CD8-positive, alpha-beta memory T cell (primary cell): ENCODE data around the gene RBP5. TPM values are rescaled to one million over a fixed set of nuclear protein-coding genes. Genes with fewer than 3 reads are reported as not detected.

ENCODE experiments used
- CTCF ChIA-PET: fragments of 350-600 bp; sonication (Branson Sonifier 250); formaldehyde crosslinking; loops from one replicate; lab custom pipeline; 2021; ENCODE audit warnings: antibody characterized with exemption; lab: Charles Lee
- POLR2A ChIA-PET: fragments of 350-600 bp; sonication (Branson Sonifier 250); formaldehyde crosslinking; loops from one replicate; lab custom pipeline; 2021; ENCODE audit warnings: antibody characterized with exemption; lab: Charles Lee
- DNase-seq, 5 donors: peaks; one replicate each; pipeline versions ENCODE4 v3.0.0 to v3.0.0-alpha.2; 2020 to 2022; ENCODE audit warnings: mixed read lengths in 1 of 5
- H3K27ac ChIP-seq: one replicate; pipeline ENCODE4 v1.7.0; 2013; ENCODE audit warnings: low read depth, mild to moderate bottlenecking, low read length, moderate library complexity
- H3K27me3 ChIP-seq: 2 replicates; pipeline ENCODE4 v1.7.0; 2013; ENCODE audit warnings: low read length, mild to moderate bottlenecking; ENCODE audit not compliant: insufficient read depth, poor library complexity, severe bottlenecking
- H3K36me3 ChIP-seq: 2 replicates; pipeline ENCODE4 v1.7.0; 2013; ENCODE audit warnings: mild to moderate bottlenecking, low read length, moderate library complexity; ENCODE audit not compliant: insufficient read depth
- H3K4me1 ChIP-seq: 2 replicates; pipeline ENCODE4 v1.7.0; 2013; ENCODE audit warnings: mild to moderate bottlenecking, low read length, moderate library complexity; ENCODE audit not compliant: insufficient read depth
- H3K4me3 ChIP-seq: 2 replicates; pipeline ENCODE4 v1.7.0; 2013; ENCODE audit warnings: mild to moderate bottlenecking, low read length
- H3K9me3 ChIP-seq: 2 replicates; pipeline ENCODE4 v1.7.0; 2013; ENCODE audit warnings: mild to moderate bottlenecking, low read length
- H3K27ac Mint-ChIP-seq, 8 donors: one replicate each; pipeline ENCODE4 v1.8.0; 2020 to 2021; ENCODE audit warnings: mixed read lengths in 8 of 8, mild to moderate bottlenecking in 6 of 8, inconsistent platforms in 3 of 8, moderate library complexity in 3 of 8
- H3K27me3 Mint-ChIP-seq, 2 donors: one replicate each; pipeline ENCODE4 v1.8.0; 2020 to 2021; ENCODE audit warnings: mixed read lengths in 2 of 2, mild to moderate bottlenecking in 1 of 2, moderate library complexity in 1 of 2
- H3K36me3 Mint-ChIP-seq, 3 donors: one replicate each; pipeline ENCODE4 v1.8.0; 2020 to 2021; ENCODE audit warnings: mixed read lengths in 3 of 3, inconsistent platforms in 1 of 3, mild to moderate bottlenecking in 1 of 3
- H3K4me1 Mint-ChIP-seq, 3 donors: one replicate each; pipeline ENCODE4 v1.8.0; 2020 to 2021; ENCODE audit warnings: mixed read lengths in 3 of 3, inconsistent platforms in 1 of 3, mild to moderate bottlenecking in 1 of 3
- H3K4me3 Mint-ChIP-seq, 7 donors: one replicate each; pipeline ENCODE4 v1.8.0; 2020 to 2021; ENCODE audit warnings: mixed read lengths in 7 of 7, mild to moderate bottlenecking in 6 of 7, moderate library complexity in 4 of 7, inconsistent platforms in 2 of 7
- H3K9me3 Mint-ChIP-seq, 5 donors: one replicate each; pipeline ENCODE4 v1.8.0; 2020 to 2022; ENCODE audit warnings: mixed read lengths in 5 of 5, mild to moderate bottlenecking in 3 of 5, moderate library complexity in 2 of 5, inconsistent platforms in 1 of 5
- polyA plus RNA-seq: library from polyadenylated mRNA; unstranded; fragments of 300-500 nt; fragmentation: Illumina TruSeq; gene quantifications from one replicate; pipeline ENCODE4 v1.2.3, GENCODE V29; 2021
- total RNA-seq, 2 experiments: library from RNA; stranded (reverse); gene quantifications; one replicate each; pipeline ENCODE4 v1.2.3, GENCODE V29; 2021

The RBP5 gene
- total and polyA plus RNA-seq, 3 experiments from 2014 or later: 0.31 TPM; not detected in 2

DNA sequence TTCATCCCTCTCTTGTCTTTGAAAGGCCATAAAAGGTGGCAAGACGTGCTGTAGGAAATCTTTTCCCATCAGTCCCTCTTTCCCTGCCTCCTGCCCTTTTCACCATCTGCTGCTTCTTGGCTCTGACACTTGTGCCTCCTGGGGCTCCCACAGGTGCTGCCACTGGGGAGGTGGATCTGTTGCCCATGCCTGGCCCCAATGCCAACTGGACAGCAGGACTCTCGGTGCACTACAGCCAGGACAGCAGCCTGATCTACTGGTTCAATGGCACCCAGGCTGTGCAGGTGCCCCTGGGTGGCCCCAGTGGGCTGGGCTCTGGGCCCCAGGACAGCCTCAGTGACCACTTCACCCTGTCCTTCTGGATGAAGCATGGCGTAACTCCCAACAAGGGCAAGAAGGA lies 8.0 kb upstream of the RBP5 start:
- Histone ChIP-seq H3K4me3 (no peak overlapping the region), H3K9me3 (no peaks in the 10 kb centered on the region), H3K27me3 (no peaks in the 10 kb centered on the region), H3K27ac (no peak overlapping the region), H3K4me1 (peaks cover 3% of the 10 kb centered on the region), H3K36me3 (no peaks in the 10 kb centered on the region)
- no peaks in the 10 kb centered on the region for H3K9me3 Mint-ChIP-seq
- no peak overlapping the region for H3K27ac Mint-ChIP-seq
- peaks cover 5 to 89% (median 32%) of the 10 kb centered on the region in 3 donors for H3K36me3 Mint-ChIP-seq
- H3K4me1 Mint-ChIP-seq: peaks cover 11 to 19% (median 16%) of the 10 kb centered on the region in 3 donors
- POLR2A ChIA-PET: no interaction called here
- no peak for DNase-seq
- H3K27me3 Mint-ChIP-seq: no peaks in the 10 kb centered on the region
- CTCF ChIA-PET: no interaction called here
- no peak overlapping the region for H3K4me3 Mint-ChIP-seq

DNA sequence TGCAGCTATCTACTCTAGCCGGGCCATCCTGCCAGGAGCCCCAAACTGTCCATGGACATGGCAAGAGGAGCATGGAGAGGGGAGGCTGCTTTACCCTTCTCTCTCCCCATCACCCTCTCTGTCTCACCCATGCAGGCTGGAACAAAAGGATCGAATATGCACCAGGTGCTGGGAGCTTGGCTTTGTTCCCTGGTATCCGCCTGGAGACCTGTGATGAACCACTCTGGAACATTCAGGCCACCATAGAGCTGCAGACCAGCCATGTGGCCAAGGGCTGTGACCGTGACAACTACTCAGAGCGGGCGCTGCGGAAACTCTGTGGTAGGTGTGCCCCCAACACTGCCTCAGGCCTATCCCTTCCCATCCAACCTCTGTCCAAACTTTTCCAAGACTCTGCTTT lies 7.4 kb upstream of the RBP5 start:
- peaks cover 9% of the 10 kb centered on the region for H3K4me1 ChIP-seq
- no peaks in the 10 kb centered on the region for H3K36me3 ChIP-seq
- H3K27ac Mint-ChIP-seq: no peak overlapping the region
- peaks cover 17 to 24% (median 22%) of the 10 kb centered on the region in 3 donors for H3K4me1 Mint-ChIP-seq
- H3K9me3 ChIP-seq: no peaks in the 10 kb centered on the region
- no peak overlapping the region for H3K4me3 Mint-ChIP-seq
- H3K27ac ChIP-seq: no peak overlapping the region
- CTCF ChIA-PET: no interaction called here
- no peaks in the 10 kb centered on the region for H3K27me3 ChIP-seq
- no peaks in the 10 kb centered on the region for H3K27me3 Mint-ChIP-seq
- DNase-seq: no peak
- no peak overlapping the region for H3K4me3 ChIP-seq
- H3K9me3 Mint-ChIP-seq: no peaks in the 10 kb centered on the region
- H3K36me3 Mint-ChIP-seq: peaks cover 5 to 83% (median 29%) of the 10 kb centered on the region in 3 donors
- POLR2A ChIA-PET: no interaction called here

DNA sequence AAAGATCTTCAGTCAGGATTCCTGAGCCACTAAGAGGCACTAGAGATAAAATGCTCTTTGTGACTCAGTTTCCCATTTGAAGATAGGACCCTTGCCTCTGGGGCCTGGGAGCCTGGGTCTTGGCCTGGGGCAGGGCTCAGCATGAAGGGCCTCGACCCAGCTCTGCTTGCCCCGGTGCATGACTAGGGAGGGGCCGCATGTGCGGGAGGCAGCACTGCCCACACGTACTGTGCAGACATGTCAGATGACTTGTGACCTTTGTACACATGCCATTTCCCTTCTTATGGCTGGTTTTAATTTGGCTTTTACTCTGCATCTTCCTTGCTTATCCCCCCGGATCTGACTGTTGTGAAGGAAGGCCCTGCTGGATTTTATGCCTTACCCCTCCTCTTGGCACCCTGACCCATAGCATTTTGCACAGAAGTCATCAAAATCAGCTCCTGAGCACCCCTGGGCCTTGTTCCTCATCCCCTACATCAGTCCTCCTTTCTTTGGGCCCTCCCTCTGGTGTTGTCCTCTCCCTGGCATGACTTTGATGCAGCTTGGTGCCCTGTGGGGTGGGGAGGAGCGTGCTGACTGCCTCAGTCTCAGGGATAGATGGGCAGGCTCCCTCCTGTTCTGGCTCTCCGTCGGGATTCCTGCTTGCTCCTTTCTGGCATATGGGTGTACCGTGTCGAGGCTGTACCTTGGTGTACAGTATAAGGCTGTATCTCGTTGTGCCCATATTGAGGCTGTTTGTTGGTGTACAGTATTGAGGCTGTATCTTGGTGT lies 5.9 kb upstream of the RBP5 start:
- no peaks in the 10 kb centered on the region for H3K9me3 Mint-ChIP-seq
- no peaks in the 10 kb centered on the region for H3K36me3 ChIP-seq
- ChIA-PET POLR2A (no interaction called here), CTCF (interaction anchor here (1.2 kb wide), 1 partner anchor 11 kb away, joined by 4 read pairs; no protein-coding TSS in a partner anchor)
- peak overlapping the region in 1 of 7 donors; percentile 25 for H3K4me3 Mint-ChIP-seq
- peaks cover 5 to 77% (median 26%) of the 10 kb centered on the region in 3 donors for H3K36me3 Mint-ChIP-seq
- H3K4me3 ChIP-seq: no peak overlapping the region
- no peaks in the 10 kb centered on the region for H3K27me3 Mint-ChIP-seq
- peaks cover 11% of the 10 kb centered on the region for H3K4me1 ChIP-seq
- H3K4me1 Mint-ChIP-seq: peaks cover 23 to 28% (median 27%) of the 10 kb centered on the region in 3 donors
- DNase-seq: no peak
- no peaks in the 10 kb centered on the region for H3K27me3 ChIP-seq
- H3K27ac ChIP-seq: no peak overlapping the region
- peak overlapping the region in 5 of 8 donors; percentile 8 to 70 (median 58) for H3K27ac Mint-ChIP-seq
- no peaks in the 10 kb centered on the region for H3K9me3 ChIP-seq

DNA sequence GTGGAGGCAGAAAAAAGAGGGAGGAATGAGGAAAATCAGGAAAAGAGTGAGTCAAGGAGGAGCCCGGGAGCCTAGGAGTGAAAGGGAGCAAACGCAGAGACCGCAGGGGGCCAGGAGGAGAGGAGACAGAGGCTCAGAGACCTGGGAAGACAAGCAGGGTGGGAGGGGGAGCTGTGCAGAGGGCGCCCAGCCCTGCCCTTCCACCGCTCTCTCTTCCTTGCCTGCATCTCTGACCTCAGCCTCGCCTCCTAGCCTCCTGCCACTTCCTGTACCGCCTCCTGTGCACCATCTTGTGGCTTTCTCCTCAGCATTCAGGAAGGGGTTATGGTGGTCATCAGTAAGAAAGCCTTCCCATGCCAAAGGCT lies 2.8 kb upstream of the RBP5 start:
- no peaks in the 10 kb centered on the region for H3K36me3 ChIP-seq
- no peaks in the 10 kb centered on the region for H3K9me3 ChIP-seq
- peaks cover 17% of the 10 kb centered on the region for H3K4me1 ChIP-seq
- H3K27me3 ChIP-seq: no peaks in the 10 kb centered on the region
- peak overlapping the region; percentile 93 to 98 (median 98) for H3K27ac Mint-ChIP-seq
- peak overlapping the region; percentile 85 for H3K27ac ChIP-seq
- CTCF ChIA-PET: interaction anchor here (1.0 to 1.1 kb wide), 2 partner anchors 9 to 24 kb away, joined by 3 to 4 read pairs; no protein-coding TSS in a partner anchor
- H3K4me3 ChIP-seq: peak overlapping the region; percentile 70
- H3K36me3 Mint-ChIP-seq: peaks cover 0 to 49% (median 12%) of the 10 kb centered on the region in 3 donors
- H3K4me1 Mint-ChIP-seq: peaks cover 30 to 44% (median 35%) of the 10 kb centered on the region in 3 donors
- no peaks in the 10 kb centered on the region for H3K9me3 Mint-ChIP-seq
- H3K4me3 Mint-ChIP-seq: peak overlapping the region; percentile 88 to 99 (median 97)
- no peaks in the 10 kb centered on the region for H3K27me3 Mint-ChIP-seq
- POLR2A ChIA-PET: interaction anchor here (1.3 kb wide), 1 partner anchor 217 kb away, joined by 7 read pairs; no protein-coding TSS in a partner anchor
- peak in 2 of 5 donors; percentile 19 to 58 for DNase-seq

DNA sequence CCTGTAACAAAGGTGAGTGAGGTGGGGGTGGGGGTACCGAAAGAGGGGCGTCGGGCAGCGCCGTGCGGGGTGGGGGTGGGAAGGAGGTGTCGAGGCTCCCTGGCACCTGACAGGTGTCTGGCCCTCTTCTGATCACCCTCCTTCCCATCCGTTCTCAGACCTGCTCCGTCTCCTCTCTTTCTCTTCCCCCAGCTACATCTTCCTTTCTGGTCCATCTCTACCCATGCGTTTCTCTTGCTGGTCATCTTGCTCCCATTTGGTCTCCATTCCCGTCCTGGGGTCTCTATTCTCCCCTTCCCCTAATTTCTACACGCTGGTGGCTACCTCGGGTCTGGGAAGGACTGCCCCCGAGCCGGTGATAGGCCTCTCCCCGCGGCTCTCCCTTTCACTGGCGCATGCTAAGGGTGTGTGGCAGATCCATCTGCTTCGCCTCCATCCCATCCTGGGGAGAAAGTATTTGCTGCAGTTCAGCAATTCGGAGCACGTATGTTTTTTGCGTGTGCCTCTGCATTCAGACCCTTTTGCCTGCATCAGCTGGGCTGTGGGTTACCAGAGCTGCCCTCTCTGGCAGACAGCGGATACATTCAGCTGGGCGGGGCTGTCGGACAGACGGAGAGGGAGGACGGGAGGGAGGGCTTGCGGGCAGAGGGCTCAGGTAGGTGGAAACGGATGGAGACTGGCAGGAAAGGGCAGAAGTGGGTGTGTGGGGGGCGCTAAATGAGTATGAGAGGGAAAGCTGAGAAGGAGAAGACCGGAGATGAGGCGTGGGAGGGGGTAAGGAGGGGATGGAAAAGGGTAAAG lies 2.2 kb upstream of the RBP5 start:
- Histone ChIP-seq H3K27me3 (no peaks in the 10 kb centered on the region), H3K36me3 (no peaks in the 10 kb centered on the region), H3K27ac (peak overlapping the region; percentile 85), H3K9me3 (no peaks in the 10 kb centered on the region), H3K4me3 (peak overlapping the region; percentile 70), H3K4me1 (peaks cover 17% of the 10 kb centered on the region)
- peak overlapping the region; percentile 88 to 99 (median 97) for H3K4me3 Mint-ChIP-seq
- ChIA-PET POLR2A (interaction anchor here (1.3 kb wide), 2 partner anchors 17 to 217 kb away, joined by 6 to 7 read pairs; no protein-coding TSS in a partner anchor), CTCF (interaction anchor here (1.0 to 1.3 kb wide), 4 partner anchors 10 to 258 kb away, joined by 3 to 4 read pairs (median 4); partner anchors contain the start of genes C1RL and SPSB2)
- peak; percentile 29 to 66 (median 43) for DNase-seq
- no peaks in the 10 kb centered on the region for H3K9me3 Mint-ChIP-seq
- peaks cover 0 to 43% (median 10%) of the 10 kb centered on the region in 3 donors for H3K36me3 Mint-ChIP-seq
- peaks cover 30 to 44% (median 35%) of the 10 kb centered on the region in 3 donors for H3K4me1 Mint-ChIP-seq
- peak overlapping the region; percentile 93 to 98 (median 98) for H3K27ac Mint-ChIP-seq
- H3K27me3 Mint-ChIP-seq: no peaks in the 10 kb centered on the region

DNA sequence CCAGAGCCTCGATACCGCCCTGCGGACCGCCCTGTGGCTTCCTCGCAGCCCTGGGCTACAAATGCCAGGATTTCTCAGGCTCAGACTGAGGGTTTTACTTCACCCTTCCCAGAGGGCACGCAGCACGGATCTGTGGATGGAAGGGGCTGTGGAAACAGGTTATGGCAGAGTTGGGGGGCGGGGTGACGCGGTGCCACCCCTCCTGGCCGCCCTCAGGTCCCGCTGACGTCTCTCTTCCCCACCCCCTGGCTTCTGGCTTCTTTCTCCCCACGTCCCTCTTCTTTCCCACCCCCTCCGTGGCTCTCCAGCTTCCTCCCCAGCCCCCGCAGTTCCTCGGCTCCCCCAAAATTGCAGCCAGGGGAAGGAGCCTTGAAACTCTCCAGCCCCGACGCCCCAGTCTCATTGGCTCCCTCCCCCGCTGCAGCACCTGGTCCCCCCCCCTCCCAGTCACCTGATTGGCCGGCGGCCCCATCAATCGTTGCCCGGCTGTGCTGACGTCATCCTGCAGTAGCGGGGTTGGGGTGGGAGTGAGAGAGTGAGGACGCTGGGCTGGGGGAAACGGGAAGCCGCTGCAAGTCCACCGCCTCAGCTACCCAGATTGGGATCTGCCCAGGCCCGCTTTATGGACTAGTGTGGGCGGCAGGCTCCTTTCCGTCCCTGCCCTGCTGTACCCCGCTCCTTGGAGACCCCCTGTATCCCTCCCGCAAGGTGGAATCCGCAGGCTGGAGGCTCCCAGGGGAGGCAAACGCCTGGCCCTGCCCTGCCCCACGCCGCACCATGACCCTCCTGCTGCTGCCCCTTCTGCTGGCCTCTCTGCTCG lies 1.4 kb upstream of the RBP5 start, which contains the start of gene CLSTN3:
Gene CLSTN3 (plus strand): TSS at position 500 of the 820 bp plus-strand sequence. CDS start 278 bp downstream, at position 778.
- Mint-ChIP-seq H3K4me3 (peak within 1 kb of the TSS; percentile 88 to 99 (median 97)), H3K9me3 (no peaks in the 10 kb centered on the region), H3K4me1 (peaks cover 30 to 44% (median 35%) of the 10 kb centered on the region in 3 donors), H3K36me3 (peaks cover 0 to 35% (median 6%) of the 10 kb centered on the region in 3 donors), H3K27me3 (no peaks in the 10 kb centered on the region), H3K27ac (peak within 1 kb of the TSS; percentile 93 to 98 (median 98))
- Histone ChIP-seq H3K36me3 (no peaks in the 10 kb centered on the region), H3K4me3 (peak within 1 kb of the TSS; percentile 70), H3K4me1 (peaks cover 17% of the 10 kb centered on the region), H3K9me3 (no peaks in the 10 kb centered on the region), H3K27ac (peak within 1 kb of the TSS; percentile 85), H3K27me3 (no peaks in the 10 kb centered on the region)
- DNase-seq: peak; percentile 81 to 93 (median 85)
- ChIA-PET POLR2A (interaction anchor here (1.3 kb wide), 1 partner anchor 16 kb away, joined by 6 read pairs; no protein-coding TSS in a partner anchor), CTCF (interaction anchor here (1.0 to 1.3 kb wide), 2 partner anchors 21 to 257 kb away, joined by 3 to 4 read pairs; partner anchors contain the start of genes C1RL and SPSB2)
